HG02885 (cell line): ENCODE measurements around the gene ESRRG.
A peak's percentile ranks its signal among the peaks of the same experiment; 100 is the strongest.
"Not testable (repeated sequence)": the region's sequence is repeated elsewhere in the genome, so short reads cannot be mapped to it uniquely, and the experiment has no call there.

Experiments
- ATAC-seq: cut with Tn5 transposase; IDR thresholded peaks from one replicate; pipeline ENCODE4 v1.9.1; 2021; ENCODE audit warnings: mild to moderate bottlenecking; ENCODE audit not compliant: unreplicated experiment, poor library complexity

ESRRG gene

GRCh38 chr1:216710055-216710454 is 13.2 kb downstream of the ESRRG start:
- ATAC-seq, result no peak

GRCh38 chr1:216705676-216706075 is 17.6 kb downstream of the ESRRG start:
- ATAC-seq, result no peak

- not testable (repeated sequence) for ATAC-seq
Measured at GRCh38 chr1:216704065-216704464, 19.2 kb downstream of the ESRRG start.

- ATAC-seq, result peak; percentile 93
Measured at GRCh38 chr1:216702170-216702569, 21.1 kb downstream of the ESRRG start.

GRCh38 chr1:216700779-216701178 is 22.4 kb downstream of the ESRRG start:
- no peak for ATAC-seq

GRCh38 chr1:216691710-216692109 is 31.5 kb downstream of the ESRRG start:
- no peak for ATAC-seq

- ATAC-seq, result no peak
Measured at GRCh38 chr1:216690603-216691002, 32.6 kb downstream of the ESRRG start.

GRCh38 chr1:216688127-216688657 is 35.0 kb downstream of the ESRRG start:
- no peak for ATAC-seq

GRCh38 chr1:216686860-216687766 is 36.1 kb downstream of the ESRRG start:
- ATAC-seq, result no peak

GRCh38 chr1:216682752-216683151 is 40.5 kb downstream of the ESRRG start:
- ATAC-seq, result no peak

- no peak for ATAC-seq
Measured at GRCh38 chr1:216679108-216679507, 44.1 kb downstream of the ESRRG start.

GRCh38 chr1:216670118-216670883 is 52.9 kb downstream of the ESRRG start:
- ATAC-seq, result no peak

- no peak for ATAC-seq
Measured at GRCh38 chr1:216666441-216666840, 56.8 kb downstream of the ESRRG start.

GRCh38 chr1:216665856-216666255 is 57.4 kb downstream of the ESRRG start:
- no peak for ATAC-seq

- ATAC-seq, result no peak
Measured at GRCh38 chr1:216665406-216665805, 57.8 kb downstream of the ESRRG start.

GRCh38 chr1:216662681-216663080 is 60.5 kb downstream of the ESRRG start:
- no peak for ATAC-seq

- ATAC-seq, result no peak
Measured at GRCh38 chr1:216660561-216660960, 62.7 kb downstream of the ESRRG start.

GRCh38 chr1:216653001-216653400 is 70.2 kb downstream of the ESRRG start:
- ATAC-seq, result no peak

GRCh38 chr1:216651826-216652418 is 71.3 kb downstream of the ESRRG start:
- ATAC-seq, result no peak

GRCh38 chr1:216643176-216643575 is 80.1 kb downstream of the ESRRG start:
- no peak for ATAC-seq
